Upper lobe of left lung (tissue), 6 donors: ENCODE data around the gene LIME1. TPM values are rescaled to one million over a fixed set of nuclear protein-coding genes. Genes with fewer than 3 reads are reported as not detected.

ENCODE experiments used
- ATAC-seq, 2 donors: fragments of 200-7000 bp; cut with Tn5 transposase; one replicate each; pipeline ENCODE4 v1.9.1; 2022; ENCODE audit warnings: mild to moderate bottlenecking in 2 of 2, moderate library complexity in 2 of 2; ENCODE audit not compliant: low FRiP score in 2 of 2
- DNase-seq, 2 donors: peaks; one replicate each; pipeline ENCODE4 v3.0.0-alpha.2; 2019 to 2020
- H3K27ac ChIP-seq, 4 donors: fragments of 200-600 bp; sonication (generic); one replicate each; pipeline ENCODE4 v1.5.1; 2016 to 2019
- H3K27me3 ChIP-seq, 4 donors: fragments of 200-600 bp; sonication (generic); one replicate each; pipeline ENCODE4 v1.5.1; 2017 to 2019
- H3K36me3 ChIP-seq, 4 donors: fragments of 200-600 bp; sonication (generic); one replicate each; pipeline ENCODE4 v1.5.1; 2016 to 2019
- H3K4me1 ChIP-seq, 4 donors: fragments of 200-600 bp; sonication (generic); one replicate each; pipeline ENCODE4 v1.5.1; 2018 to 2019
- H3K4me3 ChIP-seq, 4 donors: fragments of 200-600 bp; sonication (generic); one replicate each; pipeline ENCODE4 v1.5.1; 2017 to 2019; ENCODE audit warnings: mild to moderate bottlenecking in 2 of 4, moderate library complexity in 1 of 4
- H3K9me3 ChIP-seq, 4 donors: fragments of 200-600 bp; sonication (generic); one replicate each; pipeline ENCODE4 v1.5.1; 2018 to 2019
- CTCF ChIP-seq, 6 experiments: fragments of 450-650 bp in 4 of 6; fragments of 200-600 bp in 2 of 6; sonication (generic) in 2 of 6; IDR thresholded peaks; one replicate each; pipeline ENCODE4 v1.5.1; 2016 to 2019; ENCODE audit warnings: antibody characterized with exemption in 6 of 6
- EP300 ChIP-seq, 4 donors: sonication (generic); formaldehyde crosslinking; IDR thresholded peaks; one replicate each; pipeline ENCODE4 v1.5.1; 2017; ENCODE audit warnings: antibody characterized with exemption in 4 of 4, control low read depth in 2 of 4
- POLR2A ChIP-seq, 4 donors: fragments of 450-650 bp; IDR thresholded peaks; one replicate each; pipeline ENCODE4 v1.5.1; 2016 to 2017; ENCODE audit warnings: antibody characterized with exemption in 4 of 4, mild to moderate bottlenecking in 2 of 4
- POLR2AphosphoS5 ChIP-seq, 2 donors: sonication (generic); formaldehyde crosslinking; IDR thresholded peaks; one replicate each; pipeline ENCODE4 v1.5.1; 2017; ENCODE audit warnings: antibody characterized with exemption in 2 of 2
- WGBS, 2 donors: methylation state at CpG; one replicate each; pipeline ENCODE4 v1.1.5; 2017 to 2018; 5-methylcytosine and 5-hydroxymethylcytosine counted together
- total RNA-seq, 6 donors: library from RNA; depleted of rRNA in 4 of 6; stranded (reverse); fragments of >200 nt in 4 of 6; gene quantifications; one replicate each; pipeline versions ENCODE4 v1.1.0 to v1.2.1, GENCODE V29; 2016 to 2021
- donor health status: DM: no; HTN: no; CAD: no; lungs with moderate emphysema.
- donor health status: DM: no; HTN: yes; CAD: no; lungs with severe emphysema.

LIME1 gene
- total RNA-seq, 6 donors from 2014 or later: 12.4 to 51.3 (median 15.3) TPM

DNA sequence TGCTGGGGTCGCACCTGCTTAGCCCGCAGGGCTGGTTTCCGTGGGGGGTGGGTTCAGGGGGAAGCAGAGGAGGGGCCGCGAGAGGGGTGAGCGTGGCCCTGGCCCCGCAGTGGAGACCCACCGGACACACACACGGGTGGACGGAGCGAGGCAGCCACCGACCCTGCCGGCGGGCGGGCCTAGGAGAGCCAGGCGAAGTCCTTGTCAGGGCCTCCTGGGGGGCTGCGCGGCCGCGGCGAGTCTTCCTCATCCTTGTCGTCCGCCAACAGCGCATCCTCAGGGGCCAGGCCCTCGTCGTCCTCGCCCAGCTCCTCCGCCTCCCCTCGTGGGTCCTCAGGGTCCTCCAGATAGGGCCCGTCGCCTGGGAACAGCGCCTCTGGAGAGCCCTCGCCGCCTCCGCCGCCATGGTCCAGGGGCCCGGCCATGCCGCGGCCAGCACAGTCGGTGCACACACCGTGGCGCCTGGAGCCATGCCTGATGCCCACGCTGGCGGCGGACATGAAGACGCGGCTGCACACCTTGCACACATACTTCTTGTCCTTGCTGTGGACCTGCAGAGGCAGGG, 10.4 kb downstream of the LIME1 start:
- Histone ChIP-seq H3K36me3 (peaks cover 7 to 56% (median 30%) of the 10 kb centered on the region in 4 donors), H3K4me3 (no peak overlapping the region), H3K9me3 (no peaks in the 10 kb centered on the region), H3K27ac (no peak overlapping the region), H3K27me3 (no peaks in the 10 kb centered on the region), H3K4me1 (peaks cover 2 to 4% (median 3%) of the 10 kb centered on the region in 4 donors)
- DNase-seq (peak in 1 of 2 donors; percentile 85), ATAC-seq (no peak)
- TF ChIP-seq POLR2AphosphoS5 (IDR thresholded peaks at IDR 0.05) (no peak), POLR2A (IDR thresholded peaks at IDR 0.05) (no peak), CTCF (IDR thresholded peaks at IDR 0.05) (no peak), EP300 (IDR thresholded peaks at IDR 0.05) (no peak)
- WGBS, 2 donors: 92 to 95% methylated on average over 26 to 45 of the region's 47 CpGs

DNA sequence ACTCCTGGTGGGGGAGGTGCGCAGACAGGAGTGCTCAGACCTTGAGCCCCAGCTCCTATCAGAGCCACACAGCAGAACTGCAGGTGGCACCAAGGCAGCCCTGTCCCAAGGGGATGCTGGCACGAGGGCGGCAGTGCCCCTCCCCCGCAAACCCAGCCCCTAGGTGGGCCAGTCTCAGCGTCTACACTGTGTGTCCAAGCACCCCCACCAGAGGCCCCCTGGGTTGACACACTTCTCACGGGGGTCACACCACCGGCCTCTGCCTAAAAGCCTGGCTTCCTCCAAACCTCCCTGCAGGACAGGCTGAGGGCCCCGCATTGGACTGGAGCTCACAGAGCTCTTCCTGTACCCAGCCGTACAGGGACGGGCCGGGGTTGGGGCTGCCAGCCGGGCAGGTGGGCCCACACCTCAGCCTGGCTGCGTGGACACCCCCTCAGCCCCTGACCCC, 11.2 kb downstream of the LIME1 start:
- H3K36me3 ChIP-seq: peaks cover 7 to 56% (median 26%) of the 10 kb centered on the region in 4 donors
- DNase-seq (no peak), ATAC-seq (peak in 1 of 2 donors; percentile 13)
- no peak overlapping the region for H3K4me3 ChIP-seq
- H3K27me3 ChIP-seq: no peaks in the 10 kb centered on the region
- no peaks in the 10 kb centered on the region for H3K9me3 ChIP-seq
- WGBS, 2 donors: 78 to 93% methylated on average over 6 to 8 of the region's 13 CpGs
- no peaks in the 10 kb centered on the region for H3K4me1 ChIP-seq
- TF ChIP-seq EP300 (IDR thresholded peaks at IDR 0.05): no peak
- no peak for TF ChIP-seq POLR2A (IDR thresholded peaks at IDR 0.05)
- no peak for TF ChIP-seq CTCF (IDR thresholded peaks at IDR 0.05)
- TF ChIP-seq POLR2AphosphoS5 (IDR thresholded peaks at IDR 0.05): no peak
- no peak overlapping the region for H3K27ac ChIP-seq

- WGBS, 2 donors: 87 to 90% methylated on average over 9 to 15 of the region's 20 CpGs
- Histone ChIP-seq H3K4me3 (no peak overlapping the region), H3K27me3 (no peaks in the 10 kb centered on the region), H3K36me3 (peaks cover 2 to 52% (median 20%) of the 10 kb centered on the region in 4 donors), H3K27ac (no peak overlapping the region), H3K4me1 (no peaks in the 10 kb centered on the region), H3K9me3 (no peaks in the 10 kb centered on the region)
- TF ChIP-seq POLR2AphosphoS5 (IDR thresholded peaks at IDR 0.05) (no peak), EP300 (IDR thresholded peaks at IDR 0.05) (no peak), POLR2A (IDR thresholded peaks at IDR 0.05) (no peak), CTCF (IDR thresholded peaks at IDR 0.05) (no peak)
- ATAC-seq (no peak), DNase-seq (no peak)
These were observed 11.8 kb downstream of the LIME1 start for GRCh38 chr20:63748070-63748933.

DNA sequence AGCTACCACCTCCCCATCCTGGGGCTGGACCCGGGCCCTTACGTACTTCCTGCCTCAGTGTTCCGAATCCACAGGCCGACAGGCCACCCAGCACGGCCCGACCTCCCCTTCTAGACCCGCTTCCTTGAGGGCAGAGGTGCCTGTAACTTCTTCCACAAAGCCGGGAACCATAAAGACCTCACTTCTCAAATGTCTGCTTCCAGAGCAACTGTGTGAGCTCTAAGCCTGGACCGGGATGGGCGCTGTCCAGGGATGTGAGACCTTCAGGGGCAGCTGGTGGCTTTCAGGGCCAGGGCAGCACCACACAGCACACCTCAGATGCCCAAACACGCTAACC, 12.4 kb downstream of the LIME1 start:
- Histone ChIP-seq H3K4me1 (no peaks in the 10 kb centered on the region), H3K27me3 (no peaks in the 10 kb centered on the region), H3K9me3 (no peaks in the 10 kb centered on the region), H3K36me3 (peaks cover 0 to 46% (median 15%) of the 10 kb centered on the region in 4 donors), H3K27ac (no peak overlapping the region), H3K4me3 (no peak overlapping the region)
- DNase-seq: no peak
- TF ChIP-seq POLR2A (IDR thresholded peaks at IDR 0.05) (no peak), POLR2AphosphoS5 (IDR thresholded peaks at IDR 0.05) (no peak), EP300 (IDR thresholded peaks at IDR 0.05) (no peak), CTCF (IDR thresholded peaks at IDR 0.05) (no peak)
- ATAC-seq: no peak
- 92 to 95% methylated on average over 9 to 11 of the region's 11 CpGs for WGBS, 2 donors
